PC-3 (cell line): ENCODE measurements around the gene MYH9. TPM values are rescaled to one million over a fixed set of nuclear protein-coding genes. Genes with fewer than 3 reads are reported as not detected.

Experiments
- ATAC-seq: fragments of 200-7000 bp; cut with Tn5 transposase; 2 replicates; pipeline ENCODE4 v1.9.1; 2020; ENCODE audit warnings: mild to moderate bottlenecking, moderate library complexity
- BruUV-seq: library from RNA; stranded (reverse); fragments of 400-500 nt; replicated peaks from 2 replicates; lab custom pipeline; 2021; lab: Mats Ljungman, UMichigan
- CTCF ChIA-PET: fragments of 300-600 bp; sonication (Branson Sonifier 250); formaldehyde crosslinking; loops from one replicate; lab custom pipeline; 2022; ENCODE audit warnings: antibody characterized with exemption; lab: Charles Lee
- POLR2A ChIA-PET: fragments of 300-600 bp; sonication (Branson Sonifier 250); formaldehyde crosslinking; loops from one replicate; lab custom pipeline; 2022; ENCODE audit warnings: antibody characterized with exemption; ENCODE audit not compliant: unreplicated experiment; lab: Charles Lee
- DNase-seq: peaks from one replicate; pipeline ENCODE4 v3.0.0-alpha.2; 2015
- H2AFZ ChIP-seq: fragments of 300-600 bp; sonication (generic); 2 replicates; pipeline ENCODE4 v1.6.0; 2016; ENCODE audit warnings: antibody characterized with exemption, low read length
- H3F3A ChIP-seq: fragments of 300-600 bp; sonication (generic); one replicate; pipeline ENCODE4 v1.6.0; 2017; ENCODE audit warnings: antibody characterized with exemption, low read length, control low read depth, mild to moderate bottlenecking; ENCODE audit not compliant: unreplicated experiment
- H3K27ac ChIP-seq: fragments of 300-600 bp; sonication (generic); 2 replicates; pipeline ENCODE4 v1.5.1; 2016; ENCODE audit warnings: mild to moderate bottlenecking, low read length
- H3K27me3 ChIP-seq: fragments of 300-600 bp; sonication (generic); 2 replicates; pipeline ENCODE4 v1.6.1; 2016; ENCODE audit warnings: low read length, mixed read lengths
- H3K36me3 ChIP-seq: fragments of 300-600 bp; sonication (generic); 2 replicates; pipeline ENCODE4 v1.6.1; 2016; ENCODE audit warnings: low read depth, mixed run types, low read length, mixed read lengths
- H3K4me1 ChIP-seq: fragments of 300-600 bp; sonication (generic); 2 replicates; pipeline ENCODE4 v1.5.1; 2016; ENCODE audit warnings: low read length; ENCODE audit not compliant: insufficient read depth
- H3K4me2 ChIP-seq: fragments of 300-600 bp; sonication (generic); 2 replicates; pipeline ENCODE4 v1.6.0; 2016; ENCODE audit warnings: low read length
- H3K4me3 ChIP-seq: fragments of 300-600 bp; sonication (generic); 2 replicates; pipeline ENCODE4 v1.5.1; 2016; ENCODE audit warnings: mild to moderate bottlenecking, low read length, mixed read lengths
- H3K79me2 ChIP-seq: fragments of 300-600 bp; sonication (generic); 2 replicates; pipeline ENCODE4 v1.6.1; 2017; ENCODE audit warnings: low read length, mixed read lengths
- H3K9ac ChIP-seq: fragments of 300-600 bp; sonication (generic); 2 replicates; pipeline ENCODE4 v1.6.0; 2016; ENCODE audit warnings: mild to moderate bottlenecking, low read length
- H3K9me2 ChIP-seq: fragments of 300-600 bp; sonication (generic); replicated peaks from 2 replicates; pipeline ENCODE4 v1.6.1; 2016; ENCODE audit warnings: mixed run types, low read length, mixed read lengths
- H3K9me3 ChIP-seq: fragments of 300-600 bp; sonication (generic); 2 replicates; pipeline ENCODE4 v1.6.1; 2016; ENCODE audit warnings: low read length, mixed read lengths
- H4K20me1 ChIP-seq: fragments of 300-600 bp; sonication (generic); 2 replicates; pipeline ENCODE4 v1.6.1; 2016; ENCODE audit warnings: low read length, mixed read lengths
- CTCF ChIP-seq: fragments of 300-600 bp; sonication (generic); conservative IDR thresholded peaks from 2 replicates; pipeline ENCODE4 v1.5.1; 2017; ENCODE audit warnings: antibody characterized with exemption, low read depth, mild to moderate bottlenecking, low read length
- EZH2 ChIP-seq: fragments of 300-600 bp; sonication (generic); IDR thresholded peaks from one replicate; pipeline ENCODE4 v1.6.1; 2017; ENCODE audit warnings: antibody characterized with exemption, mild to moderate bottlenecking, low read length; ENCODE audit not compliant: unreplicated experiment
- EZH2phosphoT487 ChIP-seq: fragments of 300-600 bp; sonication (generic); IDR thresholded peaks from 2 replicates; pipeline ENCODE4 v1.6.1; 2018; ENCODE audit warnings: mild to moderate bottlenecking, antibody characterized with exemption, low read length, borderline replicate concordance
- intact Hi-C: fragments of 100-400 bp; cut with micrococcal nuclease; formaldehyde crosslinking; loops from 2 replicates; pipeline ENCODE4 v1.9.0; 2023
- total RNA-seq: library from RNA; depleted of rRNA; stranded (reverse); fragments of >200 nt; gene quantifications from 2 replicates; pipeline ENCODE4 v1.2.3, GENCODE V29; 2014

Gene MYH9
- total RNA-seq, 1 experiment from 2014 or later = 357 TPM

GRCh38 chr22:36330655-36331305, 57.0 kb downstream of the MYH9 start:
- ChIA-PET CTCF (interaction anchor here (0.5 kb wide), 1 partner anchor 1412 kb away, joined by 3 read pairs; no protein-coding TSS in a partner anchor), POLR2A (interaction anchor here (1.0 kb wide), 1 partner anchor 21 kb away, joined by 3 read pairs; no protein-coding TSS in a partner anchor)

GRCh38 chr22:36330127-36330526, 57.6 kb downstream of the MYH9 start:
- Histone ChIP-seq H3K27ac (peak overlapping the region; percentile 97), H4K20me1 (0 out of 2 replicates have a peak, but pooled peaks cover 8% of the 10 kb centered on the region), H3K79me2 (peaks cover 95% of the 10 kb centered on the region), H3K9me2 (no peaks in the 10 kb centered on the region), H3K9ac (peak overlapping the region; percentile 68), H3K4me2 (peak overlapping the region; percentile 83), H3K4me3 (0 out of 2 replicates have a peak overlapping the region, but pooled peaks have one; percentile 20), H3K27me3 (no peaks in the 10 kb centered on the region), H3K4me1 (peaks cover 71% of the 10 kb centered on the region), H2AFZ (no peak overlapping the region), H3F3A (peaks cover 23% of the 10 kb centered on the region), H3K9me3 (no peaks in the 10 kb centered on the region), H3K36me3 (peaks cover 56% of the 10 kb centered on the region)
- ATAC-seq (no peak), DNase-seq (no peak)
- ChIA-PET CTCF (no interaction called here), POLR2A (no interaction called here)
- BruUV-seq = no TSS peak
- intact Hi-C loops = loop anchor here (2.0 kb wide), 1 partner anchor 57 kb away; the partner anchor contains the start of gene MYH9
- TF ChIP-seq CTCF = no peak
- no peak for TF ChIP-seq EZH2phosphoT487
- TF ChIP-seq EZH2 = no peak

More at GRCh38 chr22:36330655-36331305, 57.0 kb downstream of the MYH9 start:
- Histone ChIP-seq H3K9me2 (no peaks in the 10 kb centered on the region), H3F3A (peaks cover 23% of the 10 kb centered on the region), H4K20me1 (0 out of 2 replicates have a peak, but pooled peaks cover 10% of the 10 kb centered on the region), H3K36me3 (peaks cover 56% of the 10 kb centered on the region), H3K9ac (peak overlapping the region; percentile 68), H3K4me1 (peaks cover 78% of the 10 kb centered on the region), H3K27ac (peak overlapping the region; percentile 97), H3K4me2 (peak overlapping the region; percentile 83), H3K9me3 (no peaks in the 10 kb centered on the region), H2AFZ (no peak overlapping the region), H3K27me3 (no peaks in the 10 kb centered on the region), H3K4me3 (0 out of 2 replicates have a peak overlapping the region, but pooled peaks have one; percentile 32), H3K79me2 (peaks cover 95% of the 10 kb centered on the region)
- intact Hi-C loops = loop anchor here (2.0 kb wide), 1 partner anchor 56 kb away; the partner anchor contains the start of gene MYH9
- TF ChIP-seq EZH2phosphoT487 = no peak
- no peak for TF ChIP-seq CTCF
- TF ChIP-seq EZH2 = no peak
- BruUV-seq = TSS peak; percentile 18
- peak; percentile 46 for DNase-seq
- ATAC-seq = no peak
